ENCODE data around the gene ABLIM2. TPM values are rescaled to one million over a fixed set of nuclear protein-coding genes. Genes with fewer than 3 reads are reported as not detected.

Gene ABLIM2
- total RNA-seq, 1 experiment from 2014 or later: 1.0 TPM

DNA sequence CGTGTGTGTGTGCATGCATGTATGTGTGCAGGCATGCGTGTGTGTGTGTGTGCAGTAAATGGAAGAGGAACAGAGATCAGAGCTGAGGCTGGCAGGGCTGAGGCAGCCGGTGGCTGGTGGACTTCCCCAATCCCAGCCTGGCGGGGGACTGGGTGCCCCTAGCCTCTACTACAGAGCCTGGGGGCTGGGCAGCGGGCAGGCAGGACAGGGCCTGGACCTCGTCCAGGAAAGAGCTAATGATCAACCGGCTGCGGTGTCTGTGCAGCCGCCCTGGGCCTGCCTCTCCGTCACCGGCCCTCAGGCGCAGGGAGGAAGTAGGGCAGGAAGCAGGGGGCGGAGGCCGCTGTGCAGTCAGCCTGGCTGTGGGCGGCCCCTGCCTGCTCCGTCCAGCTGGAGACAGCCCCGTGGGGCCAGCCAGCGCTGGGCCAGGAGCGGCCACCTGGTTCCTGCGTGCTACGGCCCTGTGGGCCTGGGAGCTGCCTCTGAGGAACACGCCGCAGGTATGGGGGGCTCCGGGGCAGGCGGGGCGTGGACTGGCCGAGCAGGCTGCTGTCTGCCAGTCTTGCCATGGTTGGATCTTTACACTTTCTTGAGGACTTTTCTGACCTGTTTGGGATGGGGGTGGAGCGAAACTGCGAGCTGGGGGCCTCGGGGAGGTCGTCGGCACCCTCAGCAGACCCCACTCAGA lies 40.4 kb upstream of the ABLIM2 start, which contains the start of gene SH3TC1:
TSS of gene SH3TC1 (plus strand) at position 385 of the 688 bp plus-strand sequence. CDS start 5,905 bp downstream, outside the sequence.
- no CpG with 5 or more reads among the region's 32 CpGs for WGBS (ENCODE audit: extremely low coverage, insufficient read length, low lambda C conversion rate)
- 0 out of 4 replicates have a peak, but pooled peaks cover 2% of the 10 kb centered on the region in 2 experiments for H3K4me1 Mint-ChIP-seq

More for the DNA sequence above, 40.4 kb upstream of the ABLIM2 start, which contains the start of gene SH3TC1:
- Histone ChIP-seq H3K4me1 (ENCODE audit: insufficient read depth, low read length) (no peaks in the 10 kb centered on the region), H3K9me3 (ENCODE audit: control insufficient read depth, low read depth, low read length) (no peaks in the 10 kb centered on the region), H3K27me3 (ENCODE audit: insufficient read depth, low read length) (no peaks in the 10 kb centered on the region), H3K23ac (ENCODE audit: insufficient read length, low read depth, low read length) (no peak within 1 kb of the TSS), H3K4ac (ENCODE audit: low read depth, low read length) (no peak within 1 kb of the TSS), H4K20me1 (ENCODE audit: control insufficient read depth, insufficient read depth, insufficient read length) (no peaks in the 10 kb centered on the region), H2BK20ac (ENCODE audit: low read depth, low read length, poor library complexity, severe bottlenecking) (no peak within 1 kb of the TSS), H2AFZ (ENCODE audit: low read length) (no peak within 1 kb of the TSS), H2AK5ac (ENCODE audit: insufficient read length, low read length) (no peak within 1 kb of the TSS), H3K9ac (ENCODE audit: extremely low read depth, insufficient read length, low read length) (no peak within 1 kb of the TSS), H3K79me1 (ENCODE audit: insufficient read depth, low read depth, low read length, poor library complexity, severe bottlenecking) (no peaks in the 10 kb centered on the region), H3K56ac (ENCODE audit: insufficient read length, low read depth, low read length) (no peak within 1 kb of the TSS), H3K23me2 (ENCODE audit: insufficient read length, low read depth, low read length, poor library complexity, severe bottlenecking) (no peaks in the 10 kb centered on the region), H4K5ac (ENCODE audit: insufficient read length, low read depth, low read length) (no peak within 1 kb of the TSS), H3K27ac (ENCODE audit: insufficient read length, low read depth, low read length) (no peak within 1 kb of the TSS), H3K18ac (ENCODE audit: insufficient read length, low read depth, low read length) (no peak within 1 kb of the TSS), H2BK5ac (ENCODE audit: insufficient read length, low read length) (no peak within 1 kb of the TSS), H3T11ph (ENCODE audit: low read length) (no peak within 1 kb of the TSS), H4K91ac (ENCODE audit: insufficient read length, low read depth, low read length) (no peak within 1 kb of the TSS), H4K8ac (replicated peaks; ENCODE audit: insufficient read length, low read depth, low read length) (no peak within 1 kb of the TSS), H3K79me2 (ENCODE audit: insufficient read depth, low read length) (no peaks in the 10 kb centered on the region), H2BK15ac (ENCODE audit: low read depth, low read length) (no peak within 1 kb of the TSS), H2BK12ac (ENCODE audit: insufficient read length, low read depth, low read length) (no peak within 1 kb of the TSS), H3K4me2 (ENCODE audit: insufficient read depth, insufficient read length, low read length) (no peak within 1 kb of the TSS), H2BK120ac (ENCODE audit: low read depth, low read length, poor library complexity, severe bottlenecking) (no peak within 1 kb of the TSS), H3K14ac (ENCODE audit: insufficient read depth, low read length) (no peak within 1 kb of the TSS; the same call in 1 of the 2 replicates)
- peak within 1 kb of the TSS in 2 of 3 experiments; percentile 60 to 89; a peak in 3 of 7 replicates for H3K27ac Mint-ChIP-seq
- H3K27me3 Mint-ChIP-seq (ENCODE audit: low read depth): peaks cover 1% of the 10 kb centered on the region
- H3K4me3 Mint-ChIP-seq: no peak within 1 kb of the TSS; a peak in 1 of 5 replicates
- no peak for DNase-seq
- no peaks in the 10 kb centered on the region for H3K36me3 Mint-ChIP-seq (ENCODE audit: insufficient read depth in 1 of 3, low read depth in 3 of 3)
- no peaks in the 10 kb centered on the region for H3K9me3 Mint-ChIP-seq
- TF ChIP-seq, protein P1, sequence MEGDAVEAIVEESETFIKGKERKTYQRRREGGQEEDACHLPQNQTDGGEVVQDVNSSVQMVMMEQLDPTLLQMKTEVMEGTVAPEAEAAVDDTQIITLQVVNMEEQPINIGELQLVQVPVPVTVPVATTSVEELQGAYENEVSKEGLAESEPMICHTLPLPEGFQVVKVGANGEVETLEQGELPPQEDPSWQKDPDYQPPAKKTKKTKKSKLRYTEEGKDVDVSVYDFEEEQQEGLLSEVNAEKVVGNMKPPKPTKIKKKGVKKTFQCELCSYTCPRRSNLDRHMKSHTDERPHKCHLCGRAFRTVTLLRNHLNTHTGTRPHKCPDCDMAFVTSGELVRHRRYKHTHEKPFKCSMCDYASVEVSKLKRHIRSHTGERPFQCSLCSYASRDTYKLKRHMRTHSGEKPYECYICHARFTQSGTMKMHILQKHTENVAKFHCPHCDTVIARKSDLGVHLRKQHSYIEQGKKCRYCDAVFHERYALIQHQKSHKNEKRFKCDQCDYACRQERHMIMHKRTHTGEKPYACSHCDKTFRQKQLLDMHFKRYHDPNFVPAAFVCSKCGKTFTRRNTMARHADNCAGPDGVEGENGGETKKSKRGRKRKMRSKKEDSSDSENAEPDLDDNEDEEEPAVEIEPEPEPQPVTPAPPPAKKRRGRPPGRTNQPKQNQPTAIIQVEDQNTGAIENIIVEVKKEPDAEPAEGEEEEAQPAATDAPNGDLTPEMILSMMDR (conservative IDR thresholded peaks at IDR 0.05): no peak
